VCaP (cell line): Measurements from ENCODE around the gene RFC5.
"Not testable (repeated sequence)": the region's sequence is repeated elsewhere in the genome, so short reads cannot be mapped to it uniquely, and the experiment has no call there.

ENCODE experiments used
- H3K27ac ChIP-seq: fragments of 450-650 bp; 2 replicates; pipeline ENCODE4 v1.5.1; 2017
- CTCF ChIP-seq: fragments of 450-650 bp; conservative IDR thresholded peaks from 2 replicates; pipeline ENCODE4 v1.5.1; 2017; ENCODE audit warnings: mild to moderate bottlenecking, moderate library complexity

The RFC5 gene

DNA sequence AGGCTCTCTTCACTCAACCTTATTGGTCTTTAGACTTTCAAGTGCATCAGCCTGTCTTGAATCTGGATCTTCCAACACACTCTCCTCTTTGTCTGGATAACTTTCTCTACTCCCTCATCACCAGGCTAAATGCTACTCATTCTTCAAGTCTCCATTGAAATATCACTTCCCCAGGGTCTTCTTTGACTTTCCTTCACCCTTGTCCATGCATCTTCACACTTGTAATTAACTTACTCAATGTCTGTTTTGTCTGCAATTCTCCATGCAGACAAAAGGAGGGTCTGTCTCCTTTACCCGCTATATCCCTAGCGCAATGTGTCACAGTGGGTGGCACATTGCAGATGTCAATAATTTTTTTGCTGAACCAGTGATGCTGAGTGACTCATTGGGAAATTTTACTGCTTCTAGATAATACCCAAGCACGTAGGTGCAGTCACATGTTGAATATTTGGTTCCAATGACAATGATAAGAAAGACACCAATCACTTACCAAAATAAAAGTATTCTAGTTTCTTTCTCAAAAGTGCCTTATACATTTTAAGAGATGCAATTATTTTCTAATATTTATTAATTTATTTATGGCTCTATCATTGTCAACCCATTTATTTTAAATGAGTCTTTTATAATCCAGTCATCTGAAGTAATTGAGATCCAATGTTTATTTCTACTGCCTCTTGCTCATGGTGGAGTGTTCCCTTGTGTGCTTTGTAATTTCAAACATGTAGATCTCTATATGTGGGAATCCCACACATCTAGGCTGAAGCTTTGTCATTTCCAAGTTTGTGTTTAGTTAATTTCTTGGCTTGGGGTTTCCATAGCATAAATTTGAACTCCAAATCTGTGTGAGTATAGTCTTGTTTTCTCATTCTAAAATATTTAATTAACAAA is 21.7 kb upstream of the RFC5 start:
- no peak overlapping the region for H3K27ac ChIP-seq
- no peak for TF ChIP-seq CTCF

DNA sequence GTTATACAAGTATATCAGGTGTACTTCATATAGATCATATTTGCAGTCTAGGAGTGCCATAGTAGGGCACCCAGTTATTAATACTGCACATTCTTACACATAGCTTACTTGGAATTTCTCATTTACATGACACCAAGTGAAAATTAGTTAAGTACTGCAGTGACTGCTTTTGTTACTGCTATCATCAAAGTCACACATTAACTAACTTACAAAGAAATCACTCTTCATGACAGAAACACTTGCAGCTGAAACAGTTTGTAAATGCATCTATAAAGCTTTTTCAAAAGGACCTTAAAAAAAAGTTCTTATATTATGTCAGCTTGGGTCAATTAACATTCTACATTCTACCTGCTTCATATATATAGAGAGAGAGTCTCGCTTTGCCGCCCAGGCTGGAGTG is 17.8 kb upstream of the RFC5 start:
- TF ChIP-seq CTCF: no peak

GRCh38 chr12:117999806-118000205 is 16.7 kb upstream of the RFC5 start:
- not testable (repeated sequence) for H3K27ac ChIP-seq

More for the DNA sequence above, 17.8 kb upstream of the RFC5 start:
- H3K27ac ChIP-seq: no peak overlapping the region

- no peak for TF ChIP-seq CTCF
- no peak overlapping the region for H3K27ac ChIP-seq
These were observed 5.6 kb upstream of the RFC5 start for GRCh38 chr12:118010903-118011302.

DNA sequence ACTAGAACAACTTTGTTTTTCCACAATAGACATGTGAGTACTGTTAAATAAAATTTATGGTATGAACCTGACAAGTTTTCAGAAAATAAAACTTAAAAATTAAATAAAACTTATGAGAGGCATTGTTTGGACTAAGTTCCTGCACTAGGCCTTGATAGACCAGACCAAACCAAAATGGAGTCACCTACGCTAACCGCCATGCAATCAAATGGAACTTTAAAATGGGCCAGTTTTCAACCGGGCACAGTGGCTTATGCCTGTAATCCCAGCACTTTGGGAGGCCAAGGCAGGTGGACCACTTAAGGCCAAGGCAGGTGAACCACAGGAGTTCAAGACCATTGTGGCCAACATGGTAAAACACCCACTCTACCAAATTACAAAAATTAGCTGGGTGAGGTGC is 5.1 kb upstream of the RFC5 start:
- no peak overlapping the region for H3K27ac ChIP-seq
- TF ChIP-seq CTCF: no peak

- H3K27ac ChIP-seq: no peak overlapping the region
- TF ChIP-seq CTCF: no peak
These were observed 4.5 kb upstream of the RFC5 start for GRCh38 chr12:118011961-118012360.

- no peak for TF ChIP-seq CTCF
- H3K27ac ChIP-seq: no peak overlapping the region
These were observed 3.2 kb upstream of the RFC5 start for GRCh38 chr12:118013283-118013682.

DNA sequence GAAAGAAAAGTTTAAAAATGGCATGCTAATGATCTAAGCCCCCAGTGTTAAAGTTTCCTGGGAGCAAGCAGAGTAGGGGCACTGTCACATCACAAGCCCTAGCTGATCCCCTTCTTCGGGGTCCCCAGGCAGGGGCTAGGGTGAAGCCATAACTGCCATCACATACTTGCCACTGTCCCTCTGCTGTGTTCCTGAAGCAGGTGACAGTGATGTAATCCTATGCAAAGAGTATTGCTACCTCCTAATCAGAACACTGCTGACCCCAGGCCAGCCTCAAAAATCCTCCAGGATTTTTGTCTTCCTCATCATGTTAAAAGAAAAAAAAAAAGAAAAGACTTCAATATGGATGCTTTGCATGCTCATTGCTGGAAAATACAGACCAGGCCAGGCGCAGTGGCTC is 1.2 kb upstream of the RFC5 start:
- no peak overlapping the region for H3K27ac ChIP-seq
- TF ChIP-seq CTCF: no peak
